Lower leg skin (tissue), 4 donors: ENCODE measurements around the gene TRPC4. TPM values are rescaled to one million over a fixed set of nuclear protein-coding genes. Genes with fewer than 3 reads are reported as not detected.

ENCODE experiments used
- DNase-seq, 2 donors: peaks; one replicate each; pipeline ENCODE4 v3.0.0-alpha.2; 2019; ENCODE audit warnings: low spot score in 2 of 2
- H3K4me3 ChIP-seq: fragments of 200-600 bp; sonication (generic); 2 replicates; pipeline ENCODE4 v1.5.1; 2017; ENCODE audit warnings: mild to moderate bottlenecking, low read depth; ENCODE audit not compliant: poor library complexity, severe bottlenecking
- CTCF ChIP-seq, 3 donors: fragments of 450-650 bp; IDR thresholded peaks; one replicate each; pipeline ENCODE4 v1.5.1; 2016; ENCODE audit warnings: antibody characterized with exemption in 3 of 3, mild to moderate bottlenecking in 3 of 3, moderate library complexity in 2 of 3
- POLR2A ChIP-seq, 2 donors: fragments of 450-650 bp; IDR thresholded peaks; one replicate each; pipeline ENCODE4 v1.6.1; 2016 to 2017; ENCODE audit warnings: antibody characterized with exemption in 2 of 2, mild to moderate bottlenecking in 1 of 2, moderate library complexity in 1 of 2
- WGBS, 2 donors: methylation state at CpG; one replicate each; pipeline ENCODE4 v1.1.5; 2018; 5-methylcytosine and 5-hydroxymethylcytosine counted together
- intact Hi-C: fragments of 100-400 bp; cut with DNase I; formaldehyde crosslinking; loops from one replicate; pipeline ENCODE4 v1.15.0; 2023; ENCODE audit warnings: low total_unique reads
- total RNA-seq, 4 donors: library from RNA; depleted of rRNA; stranded (reverse); fragments of >200 nt; gene quantifications; one replicate each; pipeline ENCODE4 v1.1.0, GENCODE V29; 2016

Gene TRPC4
- total RNA-seq, 4 donors from 2014 or later, result 0.39 TPM; not detected in 3

- WGBS, 2 donors, result 43 to 67% methylated on average over 3 of the region's 3 CpGs
- H3K4me3 ChIP-seq, result no peak overlapping the region
- intact Hi-C loops, result no loop called here
- TF ChIP-seq POLR2A (IDR thresholded peaks at IDR 0.05), result no peak
- TF ChIP-seq CTCF (IDR thresholded peaks at IDR 0.05), result no peak
- DNase-seq, result no peak
Measured at GRCh38 chr13:37667702-37668101, 201.9 kb downstream of the TRPC4 start.

- TF ChIP-seq POLR2A (IDR thresholded peaks at IDR 0.05) (no peak), CTCF (IDR thresholded peaks at IDR 0.05) (no peak)
- intact Hi-C loops, result no loop called here
- 65 to 66% methylated on average over 2 of the region's 2 CpGs for WGBS, 2 donors
Measured at GRCh38 chr13:37666036-37666435, 203.5 kb downstream of the TRPC4 start.

GRCh38 chr13:37665420-37665819 is 204.2 kb downstream of the TRPC4 start:
- intact Hi-C loops, result no loop called here
- 65 to 68% methylated on average over 2 of the region's 2 CpGs for WGBS, 2 donors
- TF ChIP-seq POLR2A (IDR thresholded peaks at IDR 0.05), result no peak
- no peak for TF ChIP-seq CTCF (IDR thresholded peaks at IDR 0.05)
- H3K4me3 ChIP-seq, result no peak overlapping the region
- DNase-seq, result no peak

More at GRCh38 chr13:37666036-37666435, 203.5 kb downstream of the TRPC4 start:
- no peak overlapping the region for H3K4me3 ChIP-seq
- no peak for DNase-seq

- TF ChIP-seq POLR2A (IDR thresholded peaks at IDR 0.05) (no peak), CTCF (IDR thresholded peaks at IDR 0.05) (no peak)
- no peak overlapping the region for H3K4me3 ChIP-seq
- intact Hi-C loops, result no loop called here
- no peak for DNase-seq
- 90 to 91% methylated on average over 4 of the region's 4 CpGs for WGBS, 2 donors
Measured at GRCh38 chr13:37663724-37664123, 205.8 kb downstream of the TRPC4 start.

GRCh38 chr13:37662624-37663023 is 206.9 kb downstream of the TRPC4 start:
- WGBS, 2 donors, result 58 to 59% methylated on average over 3 of the region's 3 CpGs
- no peak overlapping the region for H3K4me3 ChIP-seq
- DNase-seq, result no peak
- TF ChIP-seq CTCF (IDR thresholded peaks at IDR 0.05) (no peak), POLR2A (IDR thresholded peaks at IDR 0.05) (no peak)
- intact Hi-C loops, result no loop called here

- intact Hi-C loops, result no loop called here
- no peak for DNase-seq
- H3K4me3 ChIP-seq, result no peak overlapping the region
- 92 to 96% methylated on average over 1 of the region's 1 CpG for WGBS, 2 donors
- TF ChIP-seq CTCF (IDR thresholded peaks at IDR 0.05) (no peak), POLR2A (IDR thresholded peaks at IDR 0.05) (no peak)
Measured at GRCh38 chr13:37657956-37658355, 211.6 kb downstream of the TRPC4 start.
